Endothelial cell (in vitro differentiated cells): Measurements from ENCODE around the gene UBL4A. TPM values are rescaled to one million over a fixed set of nuclear protein-coding genes. Genes with fewer than 3 reads are reported as not detected.

Experiments
- DNase-seq: peaks from one replicate; pipeline ENCODE4 v3.0.0; 2021; ENCODE audit warnings: low spot score
- H3K27ac Mint-ChIP-seq: one replicate; pipeline ENCODE4 v1.8.0; 2021; ENCODE audit warnings: mixed read lengths, inconsistent platforms; ENCODE audit not compliant: unreplicated experiment
- H3K27me3 Mint-ChIP-seq: one replicate; pipeline ENCODE4 v1.8.0; 2021; ENCODE audit warnings: mild to moderate bottlenecking, moderate library complexity, mixed read lengths, inconsistent platforms; ENCODE audit not compliant: unreplicated experiment
- H3K36me3 Mint-ChIP-seq: one replicate; pipeline ENCODE4 v1.8.0; 2021; ENCODE audit warnings: mild to moderate bottlenecking, low read depth, mixed read lengths, inconsistent platforms; ENCODE audit not compliant: unreplicated experiment
- H3K4me1 Mint-ChIP-seq: one replicate; pipeline ENCODE4 v1.8.0; 2021; ENCODE audit warnings: mild to moderate bottlenecking, mixed read lengths, inconsistent platforms; ENCODE audit not compliant: unreplicated experiment
- H3K4me3 Mint-ChIP-seq: one replicate; pipeline ENCODE4 v1.8.0; 2021; ENCODE audit warnings: mild to moderate bottlenecking, mixed read lengths, inconsistent platforms; ENCODE audit not compliant: unreplicated experiment
- H3K9me3 Mint-ChIP-seq: one replicate; pipeline ENCODE4 v1.8.0; 2021; ENCODE audit warnings: mixed read lengths, inconsistent platforms; ENCODE audit not compliant: unreplicated experiment
- CTCF ChIP-seq: fragments of 200-600 bp; sonication (generic); IDR thresholded peaks from one replicate; pipeline ENCODE4 v1.5.0; 2021; ENCODE audit warnings: antibody characterized with exemption; ENCODE audit not compliant: unreplicated experiment
- total RNA-seq: library from RNA; stranded (reverse); fragmentation: NEBNext Ultra II Directional; extraction: Animal tissue kit (Norgen Biotek cat#: 25700); gene quantifications from one replicate; pipeline ENCODE4 v1.2.1, GENCODE V29; 2021; ENCODE audit not compliant: unreplicated experiment

The UBL4A gene
- total RNA-seq, 1 donor from 2014 or later: 16.8 TPM

- peaks cover 1% of the 10 kb centered on the region for H3K27me3 Mint-ChIP-seq
- no peak overlapping the region for H3K27ac Mint-ChIP-seq
- TF ChIP-seq CTCF: no peak
- no peaks in the 10 kb centered on the region for H3K4me1 Mint-ChIP-seq
- no peak overlapping the region for H3K4me3 Mint-ChIP-seq
- no peaks in the 10 kb centered on the region for H3K36me3 Mint-ChIP-seq
- DNase-seq: no peak
- H3K9me3 Mint-ChIP-seq: no peaks in the 10 kb centered on the region
Observed at GRCh38 chrX:154448484-154448883, 37.9 kb downstream of the UBL4A start.

- no peak overlapping the region for H3K4me3 Mint-ChIP-seq
- no peaks in the 10 kb centered on the region for H3K36me3 Mint-ChIP-seq
- no peaks in the 10 kb centered on the region for H3K9me3 Mint-ChIP-seq
- no peaks in the 10 kb centered on the region for H3K4me1 Mint-ChIP-seq
- no peak for TF ChIP-seq CTCF
- no peak for DNase-seq
- H3K27me3 Mint-ChIP-seq: peaks cover 3% of the 10 kb centered on the region
- H3K27ac Mint-ChIP-seq: no peak overlapping the region
Observed at GRCh38 chrX:154446430-154446829, 40.0 kb downstream of the UBL4A start.

GRCh38 chrX:154445776-154446175, 40.6 kb downstream of the UBL4A start:
- H3K27ac Mint-ChIP-seq: no peak overlapping the region
- DNase-seq: no peak
- no peak for TF ChIP-seq CTCF
- no peak overlapping the region for H3K4me3 Mint-ChIP-seq
- no peaks in the 10 kb centered on the region for H3K4me1 Mint-ChIP-seq
- H3K36me3 Mint-ChIP-seq: no peaks in the 10 kb centered on the region
- no peaks in the 10 kb centered on the region for H3K9me3 Mint-ChIP-seq
- H3K27me3 Mint-ChIP-seq: peaks cover 3% of the 10 kb centered on the region

- DNase-seq: no peak
- Mint-ChIP-seq H3K27me3 (peaks cover 3% of the 10 kb centered on the region), H3K9me3 (no peaks in the 10 kb centered on the region), H3K4me3 (no peak overlapping the region), H3K36me3 (no peaks in the 10 kb centered on the region), H3K27ac (no peak overlapping the region), H3K4me1 (no peaks in the 10 kb centered on the region)
- no peak for TF ChIP-seq CTCF
Observed at GRCh38 chrX:154444755-154445246, 41.6 kb downstream of the UBL4A start.

GRCh38 chrX:154443992-154444754, 42.2 kb downstream of the UBL4A start, which contains the start of gene FAM50A:
TSS of gene FAM50A (plus strand) at chrX:154444141. CDS start at chrX:154444236, 95 bp downstream.
- Mint-ChIP-seq H3K4me1 (no peaks in the 10 kb centered on the region), H3K27ac (peak within 1 kb of the TSS; percentile 61), H3K9me3 (no peaks in the 10 kb centered on the region), H3K27me3 (peaks cover 3% of the 10 kb centered on the region), H3K4me3 (peak within 1 kb of the TSS; percentile 85), H3K36me3 (no peaks in the 10 kb centered on the region)
- peak; percentile 60 for DNase-seq
- no peak for TF ChIP-seq CTCF
